Measurements from ENCODE around the gene NREP. TPM values are rescaled to one million over a fixed set of nuclear protein-coding genes. Genes with fewer than 3 reads are reported as not detected.

Gene NREP
- total and polyA plus RNA-seq, 4 experiments from 2014 or later = 0.25 to 0.80 (median 0.38) TPM

GRCh38 chr5:111764019-111764418 is 7.0 kb upstream of the NREP start:
- POLR2A ChIA-PET (ENCODE audit: partially characterized antibody) = no interaction called here
- H3K27ac Mint-ChIP-seq = peak overlapping the region in 1 of 7 donors; percentile 64

GRCh38 chr5:111762895-111763294 is 5.9 kb upstream of the NREP start:
- Mint-ChIP-seq H3K27ac (no peak overlapping the region), H3K9me3 (peaks cover 0 to 2% (median 0%) of the 10 kb centered on the region in 8 donors), H3K4me1 (peaks cover 0 to 7% (median 3%) of the 10 kb centered on the region in 4 donors), H3K27me3 (peaks cover 5 to 11% of the 10 kb centered on the region in 2 donors), H3K36me3 (no peaks in the 10 kb centered on the region), H3K4me3 (no peak overlapping the region)
- Histone ChIP-seq H3K27ac (ENCODE audit: low read depth, low read length) (no peak overlapping the region), H3K9me3 (ENCODE audit: control insufficient read depth in 1 of 2, low read length in 2 of 2) (no peaks in the 10 kb centered on the region), H3K4me3 (ENCODE audit: low read length in 2 of 2) (no peak overlapping the region), H3K27me3 (ENCODE audit: insufficient read depth, low read length) (no peaks in the 10 kb centered on the region), H3K36me3 (ENCODE audit: insufficient read depth, low read length) (no peaks in the 10 kb centered on the region), H3K4me1 (ENCODE audit: insufficient read depth, low read length) (no peaks in the 10 kb centered on the region)
- CTCF ChIA-PET (ENCODE audit: partially characterized antibody) = no interaction called here
- no peak for DNase-seq
- POLR2A ChIA-PET (ENCODE audit: partially characterized antibody) = no interaction called here
- intact Hi-C loops (cut with micrococcal nuclease) = no loop called here

More at GRCh38 chr5:111764019-111764418, 7.0 kb upstream of the NREP start:
- Mint-ChIP-seq H3K4me1 (no peaks in the 10 kb centered on the region), H3K4me3 (no peak overlapping the region), H3K9me3 (peaks cover 0 to 2% (median 0%) of the 10 kb centered on the region in 8 donors), H3K36me3 (no peaks in the 10 kb centered on the region), H3K27me3 (peaks cover 11 to 14% of the 10 kb centered on the region in 2 donors)
- CTCF ChIA-PET (ENCODE audit: partially characterized antibody) = no interaction called here
- DNase-seq = no peak
- Histone ChIP-seq H3K4me1 (ENCODE audit: insufficient read depth, low read length) (no peaks in the 10 kb centered on the region), H3K4me3 (ENCODE audit: low read length in 2 of 2) (no peak overlapping the region), H3K27ac (ENCODE audit: low read depth, low read length) (no peak overlapping the region), H3K36me3 (ENCODE audit: insufficient read depth, low read length) (no peaks in the 10 kb centered on the region), H3K9me3 (ENCODE audit: control insufficient read depth in 1 of 2, low read length in 2 of 2) (no peaks in the 10 kb centered on the region), H3K27me3 (ENCODE audit: insufficient read depth, low read length) (no peaks in the 10 kb centered on the region)
- intact Hi-C loops (cut with micrococcal nuclease) = no loop called here

DNA sequence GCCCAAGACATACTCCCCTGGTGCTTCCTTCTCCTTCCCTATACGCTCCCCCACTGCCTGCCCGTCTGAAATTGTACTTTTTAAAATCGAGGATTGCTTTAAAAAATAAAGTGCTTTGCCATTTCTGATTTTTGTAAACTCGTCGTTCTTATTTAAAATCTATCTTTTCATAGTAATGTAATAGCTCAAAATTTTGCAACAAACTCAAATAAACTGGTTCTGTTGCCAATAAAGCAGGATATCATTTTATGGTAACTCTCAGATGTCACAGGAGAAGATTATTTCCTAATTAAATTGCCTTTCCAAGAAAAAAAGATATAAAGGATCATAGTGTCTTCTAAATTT is 1.3 kb upstream of the NREP start:
- Mint-ChIP-seq H3K27me3 (peaks cover 6 to 9% of the 10 kb centered on the region in 2 donors), H3K27ac (peak overlapping the region in 3 of 7 donors; percentile 50 to 89 (median 63)), H3K4me3 (peak overlapping the region; percentile 70 to 93 (median 84)), H3K4me1 (peaks cover 6 to 12% (median 8%) of the 10 kb centered on the region in 4 donors), H3K9me3 (no peaks in the 10 kb centered on the region), H3K36me3 (peaks cover 0 to 1% of the 10 kb centered on the region in 2 donors)
- no peaks in the 10 kb centered on the region for H3K9me3 ChIP-seq (ENCODE audit: control insufficient read depth in 1 of 2, low read length in 2 of 2)
- POLR2A ChIA-PET (ENCODE audit: partially characterized antibody) = interaction anchor here (1.2 kb wide), 1 partner anchor 403 kb away, joined by 4 read pairs; no protein-coding TSS in a partner anchor
- H3K4me3 ChIP-seq (ENCODE audit: low read length in 2 of 2) = peak overlapping the region in 1 of 2 donors; percentile 59
- H3K36me3 ChIP-seq (ENCODE audit: insufficient read depth, low read length) = no peaks in the 10 kb centered on the region
- H3K27me3 ChIP-seq (ENCODE audit: insufficient read depth, low read length) = no peaks in the 10 kb centered on the region
- no peak overlapping the region for H3K27ac ChIP-seq (ENCODE audit: low read depth, low read length)
- CTCF ChIA-PET (ENCODE audit: partially characterized antibody) = no interaction called here
- intact Hi-C loops (cut with micrococcal nuclease) = loop anchor here (5.0 kb wide), 1 partner anchor 404 kb away; no protein-coding TSS in a partner anchor
- H3K4me1 ChIP-seq (ENCODE audit: insufficient read depth, low read length) = no peaks in the 10 kb centered on the region
- no peak for DNase-seq

GRCh38 chr5:111757355-111758283 is 625 bp upstream of the NREP start:
- ChIA-PET POLR2A (ENCODE audit: partially characterized antibody) (interaction anchor here (0.8 to 1.2 kb wide), 2 partner anchors 226 to 403 kb away, joined by 3 to 4 read pairs; no protein-coding TSS in a partner anchor), CTCF (ENCODE audit: partially characterized antibody) (no interaction called here)
- Mint-ChIP-seq H3K27me3 (peaks cover 6 to 9% of the 10 kb centered on the region in 2 donors), H3K9me3 (no peaks in the 10 kb centered on the region), H3K4me3 (peak overlapping the region; percentile 82 to 93 (median 86)), H3K4me1 (peaks cover 6 to 12% (median 8%) of the 10 kb centered on the region in 4 donors), H3K27ac (peak overlapping the region in 4 of 7 donors; percentile 37 to 89 (median 64)), H3K36me3 (peaks cover 0 to 1% of the 10 kb centered on the region in 2 donors)
- intact Hi-C loops (cut with micrococcal nuclease) = loop anchor here (5.0 kb wide), 1 partner anchor 405 kb away; no protein-coding TSS in a partner anchor
- Histone ChIP-seq H3K36me3 (ENCODE audit: insufficient read depth, low read length) (no peaks in the 10 kb centered on the region), H3K9me3 (ENCODE audit: control insufficient read depth in 1 of 2, low read length in 2 of 2) (no peaks in the 10 kb centered on the region), H3K4me1 (ENCODE audit: insufficient read depth, low read length) (no peaks in the 10 kb centered on the region), H3K27me3 (ENCODE audit: insufficient read depth, low read length) (no peaks in the 10 kb centered on the region), H3K4me3 (ENCODE audit: low read length in 2 of 2) (peak overlapping the region in 1 of 2 donors; percentile 59), H3K27ac (ENCODE audit: low read depth, low read length) (no peak overlapping the region)
- peak; percentile 68 to 77 (median 70) for DNase-seq

- ChIA-PET CTCF (ENCODE audit: partially characterized antibody) (no interaction called here), POLR2A (ENCODE audit: partially characterized antibody) (no interaction called here)
- Mint-ChIP-seq H3K27ac (peak overlapping the region in 1 of 7 donors; percentile 80), H3K9me3 (no peaks in the 10 kb centered on the region), H3K4me1 (peaks cover 6 to 12% (median 8%) of the 10 kb centered on the region in 4 donors), H3K27me3 (peaks cover 5 to 6% of the 10 kb centered on the region in 2 donors), H3K4me3 (peak overlapping the region in 1 of 8 donors; percentile 81), H3K36me3 (peaks cover 0 to 1% of the 10 kb centered on the region in 2 donors)
- Histone ChIP-seq H3K27me3 (ENCODE audit: insufficient read depth, low read length) (no peaks in the 10 kb centered on the region), H3K4me3 (ENCODE audit: low read length in 2 of 2) (no peak overlapping the region), H3K36me3 (ENCODE audit: insufficient read depth, low read length) (no peaks in the 10 kb centered on the region), H3K27ac (ENCODE audit: low read depth, low read length) (no peak overlapping the region), H3K4me1 (ENCODE audit: insufficient read depth, low read length) (no peaks in the 10 kb centered on the region), H3K9me3 (ENCODE audit: control insufficient read depth in 1 of 2, low read length in 2 of 2) (no peaks in the 10 kb centered on the region)
- no peak for DNase-seq
- intact Hi-C loops (cut with micrococcal nuclease) = loop anchor here (5.0 kb wide), 1 partner anchor 406 kb away; no protein-coding TSS in a partner anchor
Observed at GRCh38 chr5:111755942-111756381, 1.0 kb downstream of the NREP start.

GRCh38 chr5:111755345-111755941 is 1.6 kb downstream of the NREP start:
- intact Hi-C loops (cut with micrococcal nuclease) = loop anchor here (5.0 kb wide), 1 partner anchor 407 kb away; no protein-coding TSS in a partner anchor
- peaks cover 0 to 1% of the 10 kb centered on the region in 2 donors for H3K36me3 Mint-ChIP-seq
- H3K4me1 ChIP-seq (ENCODE audit: insufficient read depth, low read length) = no peaks in the 10 kb centered on the region
- H3K27me3 Mint-ChIP-seq = peaks cover 5 to 6% of the 10 kb centered on the region in 2 donors
- H3K4me1 Mint-ChIP-seq = peaks cover 6 to 12% (median 8%) of the 10 kb centered on the region in 4 donors
- no peaks in the 10 kb centered on the region for H3K27me3 ChIP-seq (ENCODE audit: insufficient read depth, low read length)
- peak overlapping the region in 1 of 8 donors; percentile 16 for H3K4me3 Mint-ChIP-seq
- no peaks in the 10 kb centered on the region for H3K9me3 ChIP-seq (ENCODE audit: control insufficient read depth in 1 of 2, low read length in 2 of 2)
- ChIA-PET POLR2A (ENCODE audit: partially characterized antibody) (no interaction called here), CTCF (ENCODE audit: partially characterized antibody) (no interaction called here)
- H3K36me3 ChIP-seq (ENCODE audit: insufficient read depth, low read length) = no peaks in the 10 kb centered on the region
- H3K27ac ChIP-seq (ENCODE audit: low read depth, low read length) = no peak overlapping the region
- DNase-seq = no peak
- H3K27ac Mint-ChIP-seq = no peak overlapping the region
- H3K9me3 Mint-ChIP-seq = no peaks in the 10 kb centered on the region
- H3K4me3 ChIP-seq (ENCODE audit: low read length in 2 of 2) = no peak overlapping the region

Measured in CD4-positive, alpha-beta memory T cell (primary cell).